GM18909 (cell line): ENCODE data around the gene CYSLTR2.

Experiments used
- ATAC-seq: cut with Tn5 transposase; IDR thresholded peaks from one replicate; pipeline ENCODE4 v1.9.1; 2021; ENCODE audit warnings: mild to moderate bottlenecking; ENCODE audit not compliant: unreplicated experiment, poor library complexity

Gene CYSLTR2

DNA sequence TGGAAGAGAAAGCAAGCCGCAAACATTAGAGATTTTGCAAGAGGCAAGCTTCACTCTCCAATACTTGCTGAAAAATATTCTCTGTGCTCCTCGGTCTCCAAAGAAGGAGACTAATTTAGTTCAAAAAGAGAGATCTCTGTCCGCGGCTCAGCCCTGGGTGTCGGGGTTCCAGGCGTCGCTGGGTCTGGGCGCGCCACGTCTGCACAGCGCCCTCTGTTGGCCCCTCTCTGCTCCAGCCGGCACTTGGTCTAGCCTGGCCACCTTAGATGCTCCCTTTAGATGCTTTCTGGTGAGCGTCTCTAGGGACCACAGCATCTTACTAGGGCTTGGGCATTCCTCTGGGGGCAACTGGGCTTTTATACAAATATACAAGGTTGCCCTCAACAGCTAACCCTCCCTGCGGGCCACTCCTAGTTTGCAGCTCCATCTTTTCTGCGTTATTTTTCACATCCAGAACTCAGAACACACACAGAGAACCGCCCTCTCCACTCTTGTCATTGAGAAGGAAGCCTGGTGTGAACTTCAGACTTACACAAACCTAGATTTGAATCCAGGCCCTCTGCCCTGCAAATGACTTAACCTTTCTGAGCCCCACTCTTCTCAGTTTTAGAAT is 78.3 kb downstream of the CYSLTR2 start:
- peak; percentile 68 for ATAC-seq

GRCh38 chr13:48733739-48734335 is 80.1 kb downstream of the CYSLTR2 start:
- ATAC-seq: no peak

DNA sequence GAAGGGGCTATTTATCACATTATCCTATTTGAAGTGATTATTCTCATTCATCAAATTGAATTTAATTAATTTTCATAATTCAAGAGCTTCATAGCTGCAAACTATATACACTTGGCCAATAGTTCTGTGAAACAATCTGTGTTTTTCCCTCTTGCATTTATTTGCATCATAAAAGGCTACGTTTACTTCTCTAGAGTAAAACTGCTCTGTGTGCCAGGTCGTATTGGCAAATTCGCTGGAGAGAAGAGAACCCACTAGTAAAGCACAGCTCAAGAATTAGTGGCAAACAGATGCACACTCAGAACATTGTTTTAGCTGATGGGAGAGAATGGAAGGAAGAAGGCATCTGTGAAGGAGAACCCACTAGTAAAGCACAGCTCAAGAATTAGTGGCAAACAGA is 81.8 kb downstream of the CYSLTR2 start:
- ATAC-seq: no peak

GRCh38 chr13:48737689-48738088 is 84.0 kb downstream of the CYSLTR2 start:
- no peak for ATAC-seq

DNA sequence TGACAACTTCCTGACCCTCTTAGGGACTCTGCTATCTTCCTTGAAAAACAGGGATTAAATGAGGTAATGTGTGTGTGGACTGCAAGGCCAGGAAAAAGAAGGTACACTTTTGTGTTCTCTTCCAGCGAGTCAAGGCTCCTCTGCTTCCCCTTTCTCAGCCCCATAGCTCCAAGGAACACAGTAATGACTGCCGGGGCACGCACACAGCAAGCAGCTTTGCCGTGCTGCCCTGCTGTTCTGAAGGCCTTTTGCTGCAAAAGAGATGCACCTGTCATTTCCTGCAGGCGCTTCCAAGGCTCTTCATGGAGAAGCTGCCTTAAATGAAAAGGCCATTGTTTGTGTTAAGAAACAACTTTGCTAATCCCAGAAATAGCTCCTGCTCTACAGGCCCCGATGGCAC is 84.6 kb downstream of the CYSLTR2 start:
- no peak for ATAC-seq

DNA sequence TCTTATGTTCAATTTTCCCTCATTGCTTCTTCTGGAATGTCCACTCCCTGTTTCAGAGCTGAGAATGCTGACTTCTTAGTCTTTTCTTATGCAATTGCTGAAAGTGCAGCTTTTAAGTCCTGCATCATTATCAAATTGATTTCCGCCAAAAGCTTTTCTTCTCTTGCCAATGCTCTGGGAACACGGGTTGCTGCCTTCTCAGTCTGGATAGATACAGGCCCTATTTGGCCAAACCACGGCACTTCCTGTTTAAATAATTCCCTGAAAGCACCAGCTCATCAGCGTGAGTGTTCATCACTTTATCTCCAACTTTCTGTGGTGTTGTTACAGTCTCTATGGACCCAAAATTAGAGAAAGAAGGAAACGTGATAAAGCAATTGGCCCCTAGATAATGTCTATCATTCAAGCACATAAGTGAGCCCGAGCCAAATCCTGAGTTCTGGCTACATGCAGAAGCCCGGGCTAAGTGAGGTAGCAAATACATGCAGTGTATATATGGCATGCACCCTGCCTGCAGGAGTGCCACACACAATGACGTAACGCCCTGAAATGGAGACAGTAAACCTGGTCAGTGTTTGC is 85.7 kb downstream of the CYSLTR2 start:
- no peak for ATAC-seq

GRCh38 chr13:48741377-48741776 is 87.6 kb downstream of the CYSLTR2 start:
- no peak for ATAC-seq

- ATAC-seq: no peak
These were observed 93.1 kb downstream of the CYSLTR2 start for GRCh38 chr13:48746821-48747220.

DNA sequence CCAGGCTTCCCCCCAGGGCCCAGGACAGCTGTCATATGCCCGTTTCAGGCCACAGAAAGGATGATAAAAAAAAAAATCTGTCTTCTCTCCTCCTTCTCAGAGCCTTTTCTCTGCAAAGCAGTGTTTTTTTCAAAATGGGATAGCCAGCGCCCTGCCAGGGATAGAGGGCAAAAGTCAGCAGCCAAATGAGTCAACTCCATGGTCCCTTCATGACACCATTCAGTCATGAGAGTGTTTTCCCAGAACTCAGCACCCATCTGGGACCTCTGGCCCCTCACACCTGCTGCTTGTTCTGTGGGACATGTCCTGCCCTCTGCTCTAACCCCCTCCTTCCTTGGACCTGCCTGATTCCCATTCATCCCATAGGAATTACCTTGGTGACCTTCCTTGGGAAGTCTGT is 95.0 kb downstream of the CYSLTR2 start:
- no peak for ATAC-seq

DNA sequence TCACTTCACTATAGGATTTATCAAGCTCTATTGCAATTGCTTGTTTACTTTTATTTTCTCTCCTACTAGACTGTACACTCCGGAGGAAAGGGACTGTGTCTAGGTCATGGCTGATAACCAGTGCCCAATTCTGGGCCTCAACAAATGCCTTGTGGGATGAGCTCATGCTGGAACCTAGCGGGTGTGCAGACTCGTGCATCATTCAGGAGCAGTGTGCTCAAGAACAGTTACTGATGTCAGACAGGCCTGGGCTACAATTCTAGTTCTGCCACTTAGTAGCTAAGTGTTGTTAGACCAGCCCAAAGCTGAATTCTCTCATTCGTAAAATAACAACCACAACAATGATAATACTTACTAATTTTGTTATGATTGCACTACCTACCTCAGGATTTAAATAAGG is 95.4 kb downstream of the CYSLTR2 start:
- no peak for ATAC-seq

GRCh38 chr13:48749699-48750473 is 96.2 kb downstream of the CYSLTR2 start:
- ATAC-seq: peak; percentile 96

DNA sequence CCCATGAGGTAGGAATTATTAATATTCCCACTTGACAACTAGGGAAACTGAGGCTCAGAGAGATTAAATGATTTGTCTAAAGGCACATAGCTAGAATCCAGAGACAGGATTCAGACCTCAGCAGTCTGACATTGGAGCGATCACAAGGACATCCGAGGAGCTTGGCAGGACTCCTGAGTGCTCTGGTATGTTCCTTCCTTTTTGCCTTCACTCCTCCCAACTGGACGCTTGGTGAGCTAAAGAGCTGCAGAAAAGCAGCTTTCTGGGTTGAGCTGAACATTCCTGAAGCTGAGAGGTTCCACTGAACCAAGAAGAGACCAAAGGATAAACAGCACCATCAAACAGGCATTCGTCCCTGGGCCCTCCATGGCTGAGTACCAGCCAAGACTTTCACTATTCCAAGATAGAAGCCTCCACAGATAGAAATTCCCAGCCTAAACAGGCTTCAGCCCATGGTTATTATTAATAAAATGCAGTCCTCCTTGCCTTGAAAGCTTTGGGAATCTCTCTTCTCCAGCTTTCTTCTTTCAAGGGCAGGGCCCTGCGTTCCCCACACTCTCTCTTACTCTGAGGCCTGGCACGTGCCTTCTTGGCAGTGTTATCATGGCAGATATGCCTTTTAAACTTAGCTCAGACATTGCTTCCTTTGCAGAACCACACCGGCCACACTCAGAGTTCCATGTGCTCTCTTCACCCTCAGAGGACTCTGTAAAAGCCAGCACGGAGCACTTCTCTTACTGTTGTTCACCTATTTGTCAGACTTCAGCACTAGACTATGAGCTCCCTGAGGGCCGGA is 97.1 kb downstream of the CYSLTR2 start:
- ATAC-seq: no peak

GRCh38 chr13:48760626-48761025 is 106.9 kb downstream of the CYSLTR2 start:
- no peak for ATAC-seq
